GM12864 (cell line): Measurements from ENCODE around the gene TMEM225B.
A peak's percentile ranks its signal among the peaks of the same experiment; 100 is the strongest.

Source experiments
- DNase-seq: peaks from one replicate; pipeline ENCODE4 v3.0.0-alpha.2; 2011; ENCODE audit warnings: low read depth
- H3K4me3 ChIP-seq: 2 replicates; pipeline ENCODE4 v1.5.1; 2011; ENCODE audit warnings: mild to moderate bottlenecking, low read depth, low read length, control low read depth
- TF ChIP-seq, protein P1 (sequence below): IDR thresholded peaks from 2 replicates; pipeline ENCODE4 v1.5.1; 2011; ENCODE audit warnings: low read depth, mild to moderate bottlenecking, moderate library complexity, low read length, control low read depth, inconsistent platforms; ENCODE audit errors: missing control alignments

Gene TMEM225B

DNA sequence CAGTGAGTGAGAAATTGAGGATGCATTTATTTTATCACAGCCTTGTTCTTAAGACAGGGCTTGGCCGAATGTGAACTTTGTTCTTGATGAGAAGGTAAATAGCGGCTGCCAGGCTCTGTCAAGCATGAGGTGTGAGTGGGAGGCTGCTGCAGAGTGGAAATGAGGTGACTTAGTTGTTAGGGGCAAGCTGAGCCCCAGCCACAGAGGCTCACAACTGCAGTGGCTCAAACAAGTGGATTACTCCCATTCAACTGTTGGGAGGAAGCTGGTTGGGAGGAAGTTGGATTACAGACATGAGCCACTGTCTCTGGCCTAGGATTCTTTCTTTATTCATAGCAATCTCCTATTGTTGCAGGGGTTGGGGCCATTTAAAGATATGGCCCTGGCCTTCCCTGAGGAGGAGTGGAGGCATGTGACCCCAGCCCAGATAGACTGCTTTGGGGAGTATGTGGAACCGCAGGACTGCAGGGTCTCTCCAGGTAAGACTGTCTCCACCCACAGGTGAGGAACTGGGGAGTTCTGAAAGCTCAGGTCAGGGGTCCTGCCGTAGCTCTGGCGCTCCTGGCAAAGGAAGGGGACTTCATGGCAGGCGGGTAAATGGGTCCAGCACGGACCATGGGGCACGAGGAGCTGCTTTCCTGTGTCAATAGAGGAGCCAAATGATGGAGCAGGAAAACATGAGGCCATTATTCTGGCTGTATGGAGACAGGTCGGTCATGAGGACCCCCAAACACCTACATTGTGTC is 25.8 kb downstream of the TMEM225B start:
- H3K4me3 ChIP-seq = no peak overlapping the region
- DNase-seq = no peak
- TF ChIP-seq, protein P1, sequence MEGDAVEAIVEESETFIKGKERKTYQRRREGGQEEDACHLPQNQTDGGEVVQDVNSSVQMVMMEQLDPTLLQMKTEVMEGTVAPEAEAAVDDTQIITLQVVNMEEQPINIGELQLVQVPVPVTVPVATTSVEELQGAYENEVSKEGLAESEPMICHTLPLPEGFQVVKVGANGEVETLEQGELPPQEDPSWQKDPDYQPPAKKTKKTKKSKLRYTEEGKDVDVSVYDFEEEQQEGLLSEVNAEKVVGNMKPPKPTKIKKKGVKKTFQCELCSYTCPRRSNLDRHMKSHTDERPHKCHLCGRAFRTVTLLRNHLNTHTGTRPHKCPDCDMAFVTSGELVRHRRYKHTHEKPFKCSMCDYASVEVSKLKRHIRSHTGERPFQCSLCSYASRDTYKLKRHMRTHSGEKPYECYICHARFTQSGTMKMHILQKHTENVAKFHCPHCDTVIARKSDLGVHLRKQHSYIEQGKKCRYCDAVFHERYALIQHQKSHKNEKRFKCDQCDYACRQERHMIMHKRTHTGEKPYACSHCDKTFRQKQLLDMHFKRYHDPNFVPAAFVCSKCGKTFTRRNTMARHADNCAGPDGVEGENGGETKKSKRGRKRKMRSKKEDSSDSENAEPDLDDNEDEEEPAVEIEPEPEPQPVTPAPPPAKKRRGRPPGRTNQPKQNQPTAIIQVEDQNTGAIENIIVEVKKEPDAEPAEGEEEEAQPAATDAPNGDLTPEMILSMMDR = no peak

DNA sequence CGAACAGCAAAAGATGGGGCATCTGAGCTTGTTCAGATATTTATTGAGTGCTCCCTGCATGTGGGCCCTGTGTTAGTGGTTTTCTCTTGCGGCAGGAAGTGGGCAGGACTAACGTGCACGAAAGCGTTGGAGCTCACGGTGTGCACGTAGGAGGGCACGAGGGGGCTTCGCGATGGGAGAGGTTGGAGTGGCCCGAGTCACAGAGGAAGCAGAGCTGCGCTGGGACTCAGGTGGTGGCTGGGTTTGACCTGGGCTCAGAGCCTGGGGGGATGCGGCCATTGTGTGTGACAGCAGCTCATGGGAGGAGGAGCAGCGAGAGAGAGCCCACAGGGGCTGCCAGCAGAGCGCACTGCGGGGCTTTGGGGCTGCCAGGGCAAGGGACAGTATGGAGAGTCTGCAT is 26.4 kb downstream of the TMEM225B start:
- TF ChIP-seq, protein P1 = no peak
- no peak for DNase-seq
- H3K4me3 ChIP-seq = no peak overlapping the region

DNA sequence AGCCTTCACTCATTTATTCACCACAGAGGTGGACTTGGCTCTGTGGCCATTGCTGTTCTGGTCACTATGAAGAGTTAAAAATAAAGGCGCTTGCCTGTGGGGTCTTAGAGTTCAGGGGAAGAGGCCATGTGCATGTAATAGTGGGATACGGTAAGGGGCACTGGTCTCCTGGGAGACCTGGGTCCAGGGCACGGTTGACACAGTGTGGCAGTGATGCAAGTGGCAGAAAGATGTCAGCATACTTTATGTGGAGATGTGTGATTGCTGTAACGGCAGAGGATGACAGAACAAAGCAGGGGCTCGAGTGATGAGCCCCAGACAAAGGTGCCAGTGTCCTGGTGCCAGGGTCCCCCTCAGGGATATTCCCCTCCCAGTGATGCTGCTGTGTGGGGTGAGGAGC is 27.3 kb downstream of the TMEM225B start:
- no peak overlapping the region for H3K4me3 ChIP-seq
- DNase-seq = no peak
- TF ChIP-seq, protein P1 = no peak

DNA sequence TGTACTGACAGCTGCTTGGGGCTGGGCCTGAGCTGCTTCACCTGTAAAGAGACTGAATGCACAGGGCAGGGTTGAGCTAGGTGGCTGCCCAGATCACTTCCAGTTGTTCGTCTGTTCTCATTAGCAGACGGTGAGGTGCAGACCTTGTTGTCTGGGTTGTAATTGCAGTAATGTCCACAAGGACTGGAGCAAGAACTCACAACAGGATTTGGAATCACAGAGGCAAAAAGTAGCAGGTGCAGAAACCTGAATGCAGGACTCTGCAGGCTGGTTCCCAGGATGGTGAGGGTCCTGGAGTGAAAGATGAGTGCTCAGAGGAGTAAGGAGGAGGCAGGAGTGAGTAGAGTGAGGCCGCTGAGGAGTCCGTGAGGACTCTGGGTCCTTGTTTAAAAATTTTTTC is 27.9 kb downstream of the TMEM225B start:
- TF ChIP-seq, protein P1 = peak; percentile 3

DNA sequence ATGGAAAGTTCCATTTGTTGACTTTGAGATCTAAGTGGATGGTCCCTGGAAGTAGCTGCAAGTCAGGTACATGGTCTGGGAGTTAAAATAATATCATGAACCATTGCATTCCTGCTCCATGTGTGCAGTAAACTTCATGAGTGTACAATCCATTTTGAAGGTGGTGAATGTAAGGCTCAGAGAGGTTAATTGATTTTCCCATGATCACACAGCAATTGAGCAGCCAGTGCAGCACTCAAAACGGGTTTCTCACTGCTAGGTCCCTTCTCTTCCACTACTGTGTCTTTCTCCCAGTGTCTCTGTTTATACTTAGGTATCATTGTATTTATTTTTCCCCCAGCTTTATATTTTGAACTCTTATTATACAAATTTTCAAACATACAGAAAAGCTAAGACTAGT is 28.6 kb downstream of the TMEM225B start:
- H3K4me3 ChIP-seq = no peak overlapping the region
- DNase-seq = no peak
- TF ChIP-seq, protein P1 = no peak

More for the DNA sequence above, 27.9 kb downstream of the TMEM225B start:
- no peak for DNase-seq
- H3K4me3 ChIP-seq = no peak overlapping the region

DNA sequence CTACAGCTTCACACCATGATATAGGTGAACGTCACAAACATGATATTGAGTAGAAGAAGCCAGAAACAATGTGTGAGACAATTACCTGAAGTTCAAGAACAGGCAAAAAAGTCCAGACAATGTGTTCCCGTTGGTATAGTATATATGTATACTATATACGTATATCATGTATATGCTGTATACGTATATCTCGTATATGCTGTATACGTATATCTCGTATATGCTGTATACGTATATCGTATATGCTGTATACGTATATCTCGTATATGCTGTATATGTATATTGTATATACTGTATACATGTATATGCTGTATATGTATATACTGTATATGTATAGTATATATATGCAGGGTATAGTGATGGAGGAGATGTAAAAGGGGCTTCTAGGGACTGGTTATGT is 29.4 kb downstream of the TMEM225B start:
- no peak for DNase-seq
- H3K4me3 ChIP-seq = no peak overlapping the region
- TF ChIP-seq, protein P1 = no peak
